Hepatocyte (in vitro differentiated cells): ENCODE measurements around the gene EPAS1. TPM values are rescaled to one million over a fixed set of nuclear protein-coding genes. Genes with fewer than 3 reads are reported as not detected.

ENCODE experiments used
- DNase-seq: peaks from one replicate; pipeline ENCODE4 v3.0.0-alpha.2; 2016; ENCODE audit warnings: low spot score
- H2AFZ ChIP-seq: fragments of 200-600 bp; sonication (generic); 2 replicates; pipeline ENCODE4 v1.6.0; 2016; ENCODE audit warnings: antibody characterized with exemption, mild to moderate bottlenecking
- H3K27ac ChIP-seq: fragments of 200-600 bp; sonication (generic); 2 replicates; pipeline ENCODE4 v1.5.1; 2016; ENCODE audit warnings: mild to moderate bottlenecking
- H3K27me3 ChIP-seq: fragments of 200-600 bp; sonication (generic); 2 replicates; pipeline ENCODE4 v1.6.1; 2016
- H3K36me3 ChIP-seq: fragments of 200-600 bp; sonication (generic); replicated peaks from 2 replicates; pipeline ENCODE4 v1.5.1; 2016; ENCODE audit warnings: low read depth; ENCODE audit not compliant: insufficient read depth
- H3K4me1 ChIP-seq: fragments of 200-600 bp; sonication (generic); 2 replicates; pipeline ENCODE4 v1.5.1; 2016; ENCODE audit warnings: mild to moderate bottlenecking, moderate library complexity; ENCODE audit not compliant: insufficient read depth
- H3K4me2 ChIP-seq: fragments of 200-600 bp; sonication (generic); 2 replicates; pipeline ENCODE4 v1.6.0; 2016
- H3K4me3 ChIP-seq: fragments of 200-600 bp; sonication (generic); 2 replicates; pipeline ENCODE4 v1.5.1; 2016; ENCODE audit warnings: mild to moderate bottlenecking
- H3K79me2 ChIP-seq: fragments of 200-600 bp; sonication (generic); 2 replicates; pipeline ENCODE4 v1.6.0; 2017; ENCODE audit warnings: mild to moderate bottlenecking
- H3K9me2 ChIP-seq: fragments of 200-600 bp; sonication (generic); replicated peaks from 2 replicates; pipeline ENCODE4 v1.6.0; 2017; ENCODE audit warnings: mild to moderate bottlenecking; ENCODE audit not compliant: insufficient read depth
- H3K9me3 ChIP-seq: fragments of 200-600 bp; sonication (generic); 2 replicates; pipeline ENCODE4 v1.5.1; 2016; ENCODE audit warnings: low read depth, mild to moderate bottlenecking
- H4K20me1 ChIP-seq: fragments of 200-600 bp; sonication (generic); 2 replicates; pipeline ENCODE4 v1.6.0; 2016; ENCODE audit warnings: mild to moderate bottlenecking; ENCODE audit not compliant: insufficient read depth, poor library complexity, severe bottlenecking
- CTCF ChIP-seq: fragments of 200-600 bp; sonication (generic); IDR thresholded peaks from 2 replicates; pipeline ENCODE4 v1.5.1; 2016; ENCODE audit warnings: antibody characterized with exemption, mild to moderate bottlenecking; ENCODE audit not compliant: poor library complexity
- EZH2 ChIP-seq: fragments of 200-600 bp; sonication (generic); IDR thresholded peaks from 2 replicates; pipeline ENCODE4 v1.6.1; 2016; ENCODE audit warnings: antibody characterized with exemption, mild to moderate bottlenecking, borderline replicate concordance
- EZH2phosphoT487 ChIP-seq: fragments of 200-600 bp; sonication (generic); IDR thresholded peaks from one replicate; pipeline ENCODE4 v1.6.1; 2018; ENCODE audit warnings: antibody characterized with exemption, mild to moderate bottlenecking, low read depth, moderate library complexity; ENCODE audit not compliant: unreplicated experiment, severe bottlenecking
- WGBS: methylation state at CpG from one replicate; pipeline ENCODE4 v1.1.6; 2016; ENCODE audit warnings: low lambda C conversion rate; ENCODE audit errors: missing lambda C conversion rate; 5-methylcytosine and 5-hydroxymethylcytosine counted together
- polyA plus RNA-seq: library from polyadenylated mRNA; unstranded; fragments of >200 nt; fragmentation: Nextera tagmentation; extraction: Ambion mirVana; gene quantifications from 2 replicates; pipeline ENCODE4 v1.2.1, GENCODE V29; 2016
- total RNA-seq: library from RNA; depleted of rRNA; stranded (reverse); fragments of >200 nt; gene quantifications from 2 replicates; pipeline ENCODE4 v1.2.3, GENCODE V29; 2014

Gene EPAS1
- total and polyA plus RNA-seq, 2 experiments from 2014 or later, result 112 to 115 TPM

DNA sequence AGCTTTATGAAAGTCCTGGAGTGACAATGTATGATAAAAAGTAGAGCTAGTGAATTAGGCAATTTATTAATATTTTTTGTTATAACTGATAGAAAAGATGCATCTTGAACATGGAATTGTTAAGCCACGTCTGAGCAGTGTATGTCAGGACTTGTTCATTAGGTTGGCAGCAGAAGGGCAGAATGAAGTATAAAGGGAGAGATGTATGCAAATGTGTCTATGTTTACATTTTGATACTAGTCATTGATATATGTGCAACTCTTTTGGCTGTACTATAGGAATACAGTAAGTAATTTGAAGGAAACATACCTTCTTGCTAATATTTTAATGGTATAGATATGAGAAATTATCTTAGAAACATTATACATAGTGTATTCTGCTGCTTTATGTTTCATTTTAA, 133.2 kb downstream of the EPAS1 start:
- no peak overlapping the region for H3K4me3 ChIP-seq
- 84% methylated on average over 1 of the region's 1 CpG for WGBS
- no peaks in the 10 kb centered on the region for H3K9me3 ChIP-seq
- H3K27me3 ChIP-seq, result no peaks in the 10 kb centered on the region
- DNase-seq, result no peak
- H4K20me1 ChIP-seq, result no peaks in the 10 kb centered on the region
- H2AFZ ChIP-seq, result no peak overlapping the region
- TF ChIP-seq EZH2phosphoT487 (no peak), CTCF (no peak), EZH2 (no peak)
- no peak overlapping the region for H3K4me2 ChIP-seq
- no peak overlapping the region for H3K27ac ChIP-seq
- H3K9me2 ChIP-seq, result no peaks in the 10 kb centered on the region
- H3K79me2 ChIP-seq, result no peaks in the 10 kb centered on the region
- no peaks in the 10 kb centered on the region for H3K36me3 ChIP-seq
- H3K4me1 ChIP-seq, result no peaks in the 10 kb centered on the region

GRCh38 chr2:46430992-46431391, 133.8 kb downstream of the EPAS1 start:
- Histone ChIP-seq H3K4me3 (no peak overlapping the region), H4K20me1 (no peaks in the 10 kb centered on the region), H3K36me3 (no peaks in the 10 kb centered on the region), H3K9me3 (no peaks in the 10 kb centered on the region), H3K9me2 (no peaks in the 10 kb centered on the region), H3K4me2 (no peak overlapping the region), H3K27ac (no peak overlapping the region), H3K4me1 (no peaks in the 10 kb centered on the region), H2AFZ (no peak overlapping the region), H3K27me3 (no peaks in the 10 kb centered on the region), H3K79me2 (no peaks in the 10 kb centered on the region)
- DNase-seq, result no peak
- TF ChIP-seq EZH2phosphoT487, result no peak
- no peak for TF ChIP-seq EZH2
- no peak for TF ChIP-seq CTCF
- 82% methylated on average over 1 of the region's 1 CpG for WGBS

- DNase-seq, result no peak
- H3K79me2 ChIP-seq, result no peaks in the 10 kb centered on the region
- no peak overlapping the region for H2AFZ ChIP-seq
- H3K27me3 ChIP-seq, result no peaks in the 10 kb centered on the region
- TF ChIP-seq EZH2phosphoT487, result no peak
- no peak for TF ChIP-seq EZH2
- TF ChIP-seq CTCF, result no peak
- H4K20me1 ChIP-seq, result no peaks in the 10 kb centered on the region
- H3K4me1 ChIP-seq, result no peaks in the 10 kb centered on the region
- H3K27ac ChIP-seq, result no peak overlapping the region
- no peaks in the 10 kb centered on the region for H3K36me3 ChIP-seq
- H3K9me3 ChIP-seq, result no peaks in the 10 kb centered on the region
- H3K4me2 ChIP-seq, result no peak overlapping the region
- WGBS, result 68% methylated on average over 5 of the region's 5 CpGs
- no peak overlapping the region for H3K4me3 ChIP-seq
- H3K9me2 ChIP-seq, result no peaks in the 10 kb centered on the region
Observed at GRCh38 chr2:46431481-46432235, 134.5 kb downstream of the EPAS1 start.
